Lower leg skin (tissue), 4 donors: Measurements from ENCODE around the gene EXOC1. TPM values are rescaled to one million over a fixed set of nuclear protein-coding genes. Genes with fewer than 3 reads are reported as not detected.
A peak's percentile ranks its signal among the peaks of the same experiment; 100 is the strongest.

Experiments used
- DNase-seq, 2 donors: peaks; one replicate each; pipeline ENCODE4 v3.0.0-alpha.2; 2019; ENCODE audit warnings: low spot score in 2 of 2
- H3K4me3 ChIP-seq: fragments of 200-600 bp; sonication (generic); 2 replicates; pipeline ENCODE4 v1.5.1; 2017; ENCODE audit warnings: mild to moderate bottlenecking, low read depth; ENCODE audit not compliant: poor library complexity, severe bottlenecking
- POLR2A ChIP-seq, 2 donors: fragments of 450-650 bp; IDR thresholded peaks; one replicate each; pipeline ENCODE4 v1.6.1; 2016 to 2017; ENCODE audit warnings: antibody characterized with exemption in 2 of 2, mild to moderate bottlenecking in 1 of 2, moderate library complexity in 1 of 2
- WGBS, 2 donors: methylation state at CpG; one replicate each; pipeline ENCODE4 v1.1.5; 2018; 5-methylcytosine and 5-hydroxymethylcytosine counted together
- intact Hi-C: fragments of 100-400 bp; cut with DNase I; formaldehyde crosslinking; loops from one replicate; pipeline ENCODE4 v1.15.0; 2023; ENCODE audit warnings: low total_unique reads
- total RNA-seq, 4 donors: library from RNA; depleted of rRNA; stranded (reverse); fragments of >200 nt; gene quantifications; one replicate each; pipeline ENCODE4 v1.1.0, GENCODE V29; 2016
- TF ChIP-seq, protein P1 (sequence below), 3 donors: fragments of 450-650 bp; IDR thresholded peaks; one replicate each; pipeline ENCODE4 v1.5.1; 2016; ENCODE audit warnings: antibody characterized with exemption in 3 of 3, mild to moderate bottlenecking in 3 of 3, moderate library complexity in 2 of 3

Gene EXOC1, protein sequence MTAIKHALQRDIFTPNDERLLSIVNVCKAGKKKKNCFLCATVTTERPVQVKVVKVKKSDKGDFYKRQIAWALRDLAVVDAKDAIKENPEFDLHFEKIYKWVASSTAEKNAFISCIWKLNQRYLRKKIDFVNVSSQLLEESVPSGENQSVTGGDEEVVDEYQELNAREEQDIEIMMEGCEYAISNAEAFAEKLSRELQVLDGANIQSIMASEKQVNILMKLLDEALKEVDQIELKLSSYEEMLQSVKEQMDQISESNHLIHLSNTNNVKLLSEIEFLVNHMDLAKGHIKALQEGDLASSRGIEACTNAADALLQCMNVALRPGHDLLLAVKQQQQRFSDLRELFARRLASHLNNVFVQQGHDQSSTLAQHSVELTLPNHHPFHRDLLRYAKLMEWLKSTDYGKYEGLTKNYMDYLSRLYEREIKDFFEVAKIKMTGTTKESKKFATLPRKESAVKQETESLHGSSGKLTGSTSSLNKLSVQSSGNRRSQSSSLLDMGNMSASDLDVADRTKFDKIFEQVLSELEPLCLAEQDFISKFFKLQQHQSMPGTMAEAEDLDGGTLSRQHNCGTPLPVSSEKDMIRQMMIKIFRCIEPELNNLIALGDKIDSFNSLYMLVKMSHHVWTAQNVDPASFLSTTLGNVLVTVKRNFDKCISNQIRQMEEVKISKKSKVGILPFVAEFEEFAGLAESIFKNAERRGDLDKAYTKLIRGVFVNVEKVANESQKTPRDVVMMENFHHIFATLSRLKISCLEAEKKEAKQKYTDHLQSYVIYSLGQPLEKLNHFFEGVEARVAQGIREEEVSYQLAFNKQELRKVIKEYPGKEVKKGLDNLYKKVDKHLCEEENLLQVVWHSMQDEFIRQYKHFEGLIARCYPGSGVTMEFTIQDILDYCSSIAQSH
- total RNA-seq, result 10 to 100 TPM; 31.3 to 40.6 (median 36.8) TPM

DNA sequence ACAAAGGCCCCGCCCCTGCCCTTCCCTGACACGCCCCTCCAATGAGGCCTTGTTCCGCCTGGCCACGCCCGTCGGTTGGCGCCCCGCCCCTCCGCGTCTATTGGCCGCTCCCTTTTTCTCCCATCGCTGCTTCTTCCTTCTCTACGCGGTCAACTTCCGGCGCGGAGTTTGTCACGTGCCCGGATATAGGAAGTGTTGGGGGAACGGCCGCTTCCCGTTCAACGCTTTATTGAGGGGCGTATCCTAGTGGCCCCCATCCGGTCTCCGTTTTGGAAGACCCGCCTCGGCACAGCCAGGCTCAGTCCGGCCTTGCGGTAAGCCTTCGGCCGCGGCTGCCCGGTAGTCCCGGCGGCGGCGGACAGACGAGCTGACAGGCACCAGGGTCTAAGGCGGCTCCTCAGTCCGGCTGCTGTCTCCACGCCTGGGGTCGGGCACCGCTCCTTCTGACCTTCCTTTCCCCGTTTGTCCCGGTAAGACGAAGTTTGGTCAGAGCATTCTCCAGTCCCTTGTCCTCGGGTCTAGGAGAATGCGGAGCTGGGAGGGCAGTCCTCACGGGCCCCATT is at the start of gene EXOC1:
EXOC1 (plus strand) TSS at position 165 of the 563 bp plus-strand sequence. CDS start 4,676 bp downstream, outside the sequence.
- H3K4me3 ChIP-seq, result peak within 1 kb of the TSS; percentile 93
- peak; percentile 99 to 100 for DNase-seq
- WGBS, 2 donors, result 0% methylated on average over 37 to 50 of the region's 50 CpGs
- intact Hi-C loops, result no loop called here
- TF ChIP-seq POLR2A (IDR thresholded peaks at IDR 0.05), result peak in 1 of 2 donors; percentile 4
- TF ChIP-seq, protein P1, sequence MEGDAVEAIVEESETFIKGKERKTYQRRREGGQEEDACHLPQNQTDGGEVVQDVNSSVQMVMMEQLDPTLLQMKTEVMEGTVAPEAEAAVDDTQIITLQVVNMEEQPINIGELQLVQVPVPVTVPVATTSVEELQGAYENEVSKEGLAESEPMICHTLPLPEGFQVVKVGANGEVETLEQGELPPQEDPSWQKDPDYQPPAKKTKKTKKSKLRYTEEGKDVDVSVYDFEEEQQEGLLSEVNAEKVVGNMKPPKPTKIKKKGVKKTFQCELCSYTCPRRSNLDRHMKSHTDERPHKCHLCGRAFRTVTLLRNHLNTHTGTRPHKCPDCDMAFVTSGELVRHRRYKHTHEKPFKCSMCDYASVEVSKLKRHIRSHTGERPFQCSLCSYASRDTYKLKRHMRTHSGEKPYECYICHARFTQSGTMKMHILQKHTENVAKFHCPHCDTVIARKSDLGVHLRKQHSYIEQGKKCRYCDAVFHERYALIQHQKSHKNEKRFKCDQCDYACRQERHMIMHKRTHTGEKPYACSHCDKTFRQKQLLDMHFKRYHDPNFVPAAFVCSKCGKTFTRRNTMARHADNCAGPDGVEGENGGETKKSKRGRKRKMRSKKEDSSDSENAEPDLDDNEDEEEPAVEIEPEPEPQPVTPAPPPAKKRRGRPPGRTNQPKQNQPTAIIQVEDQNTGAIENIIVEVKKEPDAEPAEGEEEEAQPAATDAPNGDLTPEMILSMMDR (IDR thresholded peaks at IDR 0.05), result no peak

DNA sequence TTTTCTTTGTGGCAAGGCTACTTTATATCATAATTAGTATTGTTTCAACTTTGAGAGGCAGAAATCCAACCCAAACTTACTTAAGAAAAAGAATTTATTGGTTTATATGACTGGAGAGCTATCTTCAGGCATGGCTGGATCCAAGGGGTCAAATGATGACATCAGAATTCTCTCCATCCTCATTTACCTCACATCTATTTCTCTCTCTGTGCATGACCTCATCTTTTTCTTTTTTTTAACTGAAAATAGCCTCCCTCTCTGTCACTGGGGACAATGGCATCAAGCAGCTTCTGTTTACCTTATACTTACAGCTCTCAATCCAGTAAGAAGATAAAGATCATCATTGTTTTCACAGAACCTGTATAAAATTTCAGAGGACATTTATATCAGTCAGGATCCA is 45.9 kb upstream of the EXOC1 start:
- intact Hi-C loops, result no loop called here
- no peak overlapping the region for H3K4me3 ChIP-seq
- no peak for TF ChIP-seq POLR2A (IDR thresholded peaks at IDR 0.05)
- TF ChIP-seq, protein P1 (IDR thresholded peaks at IDR 0.05), result no peak
- no peak for DNase-seq

DNA sequence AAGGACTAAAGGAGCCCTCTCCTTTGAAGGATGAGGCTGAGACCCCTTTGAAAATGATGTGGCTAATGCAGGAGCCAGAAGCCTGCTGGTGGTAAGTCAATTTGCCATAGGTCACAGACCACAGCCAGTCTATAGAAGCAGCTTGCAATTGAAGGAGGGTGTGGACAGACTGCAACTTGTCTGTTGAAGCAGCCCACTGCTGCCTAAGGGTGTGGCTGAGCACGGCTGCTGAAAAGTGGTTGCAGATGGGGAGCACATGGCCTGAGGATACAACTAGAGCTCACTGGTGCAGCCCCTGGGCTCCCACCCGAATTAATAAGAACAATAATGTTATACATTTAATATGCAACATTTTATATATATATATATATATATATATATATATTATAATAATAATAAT is 45.3 kb upstream of the EXOC1 start:
- TF ChIP-seq, protein P1 (IDR thresholded peaks at IDR 0.05), result no peak
- no peak for TF ChIP-seq POLR2A (IDR thresholded peaks at IDR 0.05)
- no peak overlapping the region for H3K4me3 ChIP-seq
- intact Hi-C loops, result no loop called here
- 8 to 21% methylated on average over 2 of the region's 2 CpGs for WGBS, 2 donors
- no peak for DNase-seq

DNA sequence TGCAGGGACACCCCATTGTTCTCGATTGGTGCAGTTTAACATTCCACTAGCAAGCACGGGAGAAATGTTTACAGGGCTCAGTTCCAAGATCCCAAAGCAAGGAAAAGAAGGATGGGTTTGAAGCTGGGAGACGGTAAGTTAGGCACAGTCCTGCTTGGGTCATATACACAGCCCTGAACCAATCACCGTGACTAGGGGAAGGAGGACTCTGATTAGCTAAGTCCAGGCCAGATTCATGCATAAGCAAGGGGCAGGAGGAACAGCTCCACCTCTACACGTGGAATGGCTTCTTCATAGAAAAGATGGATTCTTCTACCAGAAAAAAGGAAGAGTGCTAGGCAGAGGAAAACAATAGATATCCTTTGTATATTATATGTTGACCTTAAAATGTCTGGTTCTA is 44.8 kb upstream of the EXOC1 start:
- intact Hi-C loops, result no loop called here
- DNase-seq, result no peak
- no peak overlapping the region for H3K4me3 ChIP-seq
- 38 to 52% methylated on average over 5 of the region's 5 CpGs for WGBS, 2 donors
- TF ChIP-seq, protein P1 (IDR thresholded peaks at IDR 0.05), result no peak
- no peak for TF ChIP-seq POLR2A (IDR thresholded peaks at IDR 0.05)

DNA sequence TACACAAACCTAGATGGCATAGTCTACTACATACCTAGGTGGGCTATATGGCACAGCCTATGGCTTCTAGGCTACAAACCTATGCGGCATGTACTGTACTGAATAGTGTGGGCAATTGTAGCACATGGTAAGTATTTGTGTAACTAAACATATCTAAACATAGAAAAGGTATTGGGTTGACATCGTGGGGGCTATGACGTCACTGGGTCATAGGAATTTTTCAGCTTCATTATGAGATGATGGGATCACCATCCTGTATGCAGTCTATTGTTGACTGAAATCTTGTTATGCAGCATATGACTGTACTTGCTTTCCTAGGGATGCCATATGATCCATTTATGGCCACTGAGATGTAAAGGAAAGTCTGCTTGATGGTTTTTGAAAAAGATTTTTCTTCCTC is 35.8 kb upstream of the EXOC1 start:
- DNase-seq, result no peak
- intact Hi-C loops, result no loop called here
- TF ChIP-seq, protein P1 (IDR thresholded peaks at IDR 0.05), result no peak
- TF ChIP-seq POLR2A (IDR thresholded peaks at IDR 0.05), result no peak
- WGBS, 2 donors, result 92 to 97% methylated on average over 3 of the region's 3 CpGs
- no peak overlapping the region for H3K4me3 ChIP-seq
